Erythroblast (primary cell): ENCODE data around the gene APOE.

Source experiments
- GATA1 ChIP-seq: IDR thresholded peaks from 2 replicates; pipeline ENCODE4 v1.6.1; 2011; ENCODE audit warnings: low read depth, mild to moderate bottlenecking, control low read depth, low read length, moderate library complexity
- POLR2A ChIP-seq: IDR thresholded peaks from 2 replicates; pipeline ENCODE4 v1.6.1; 2011; ENCODE audit warnings: mild to moderate bottlenecking, low read length

DNA sequence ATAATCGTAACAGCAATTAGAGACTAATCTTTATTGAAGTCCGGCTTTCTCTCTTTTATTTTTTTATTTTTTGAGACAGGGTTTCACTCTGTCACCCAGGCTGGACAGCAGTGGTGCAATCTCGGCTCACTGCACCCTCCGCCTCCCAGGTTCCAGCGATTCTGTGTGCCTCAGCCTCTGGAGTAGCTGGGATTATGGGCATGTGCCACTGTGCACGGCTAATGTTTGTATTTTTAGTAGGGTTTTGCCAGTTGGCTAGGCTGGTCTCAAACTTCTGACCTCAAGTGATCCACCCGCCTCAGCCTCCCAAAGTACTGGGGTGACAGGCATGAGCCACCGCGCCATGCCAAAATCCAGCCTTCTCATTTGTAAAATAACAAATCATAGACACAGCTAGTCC lies 44.0 kb downstream of the APOE start:
- TF ChIP-seq POLR2A (no peak), GATA1 (no peak)
